Liver (tissue), 9 donors: Measurements from ENCODE around the gene DPF3. TPM values are rescaled to one million over a fixed set of nuclear protein-coding genes. Genes with fewer than 3 reads are reported as not detected.

ENCODE experiments used
- DNase-seq: peaks from one replicate; pipeline ENCODE4 v3.0.0-alpha.2; 2017; ENCODE audit warnings: low spot score
- H3K27ac ChIP-seq, 2 donors: one replicate each; pipeline ENCODE4 v1.7.0; 2013; ENCODE audit warnings: inconsistent platforms in 2 of 2, low read length in 2 of 2, control low read depth in 1 of 2, low read depth in 1 of 2, mild to moderate bottlenecking in 1 of 2
- H3K27me3 ChIP-seq, 4 donors: one replicate each; pipeline versions ENCODE4 v1.6.1 to v1.7.0; 2013; ENCODE audit warnings: low read length in 3 of 4, inconsistent platforms in 1 of 4, mild to moderate bottlenecking in 1 of 4, moderate library complexity in 1 of 4; ENCODE audit not compliant: control insufficient read depth in 4 of 4, insufficient read depth in 4 of 4
- H3K36me3 ChIP-seq, 4 donors: one replicate each; pipeline versions ENCODE4 v1.6.1 to v1.7.0; 2013; ENCODE audit warnings: low read length in 3 of 4, mild to moderate bottlenecking in 3 of 4, low read depth in 1 of 4, moderate library complexity in 1 of 4; ENCODE audit not compliant: control insufficient read depth in 4 of 4, insufficient read depth in 3 of 4
- H3K4me1 ChIP-seq, 4 donors: one replicate each; pipeline versions ENCODE4 v1.6.1 to v1.7.0; 2013; ENCODE audit warnings: low read length in 3 of 4, mild to moderate bottlenecking in 3 of 4, moderate library complexity in 1 of 4; ENCODE audit not compliant: control insufficient read depth in 4 of 4, insufficient read depth in 4 of 4
- H3K4me3 ChIP-seq, 3 donors: one replicate each; pipeline versions ENCODE4 v1.6.1 to v1.7.0; 2013; ENCODE audit warnings: low read length in 3 of 3, control low read depth in 1 of 3, low read depth in 1 of 3, mild to moderate bottlenecking in 1 of 3
- H3K9ac ChIP-seq, 2 donors: one replicate each; pipeline ENCODE4 v1.7.0; 2013; ENCODE audit warnings: low read length in 2 of 2, mild to moderate bottlenecking in 2 of 2, moderate library complexity in 2 of 2, control low read depth in 1 of 2, low read depth in 1 of 2
- H3K9me3 ChIP-seq, 4 donors: one replicate each; pipeline versions ENCODE4 v1.6.1 to v1.7.0; 2013; ENCODE audit warnings: low read length in 3 of 4; ENCODE audit not compliant: control insufficient read depth in 4 of 4
- EGR1 ChIP-seq, 2 donors: IDR thresholded peaks; 2 replicates each; pipeline ENCODE4 v1.6.1; 2016 to 2018; ENCODE audit warnings: antibody characterized with exemption in 2 of 2, low read depth in 2 of 2
- FOXA2 ChIP-seq: IDR thresholded peaks from 2 replicates; pipeline ENCODE4 v1.6.1; 2016; ENCODE audit warnings: antibody characterized with exemption
- GABPA ChIP-seq, 2 donors: IDR thresholded peaks in 1 of 2; conservative IDR thresholded peaks in 1 of 2; 2 replicates each; pipeline ENCODE4 v1.6.1; 2016; ENCODE audit warnings: antibody characterized with exemption in 2 of 2, mild to moderate bottlenecking in 1 of 2, moderate library complexity in 1 of 2
- HNF4A ChIP-seq, 2 donors: conservative IDR thresholded peaks; 2 replicates each; pipeline ENCODE4 v1.6.1; 2016; ENCODE audit warnings: antibody characterized with exemption in 2 of 2, mild to moderate bottlenecking in 2 of 2
- HNF4G ChIP-seq: IDR thresholded peaks from 2 replicates; pipeline ENCODE4 v1.6.1; 2016; ENCODE audit warnings: antibody characterized with exemption
- JUND ChIP-seq, 2 donors: IDR thresholded peaks; 2 replicates each; pipeline ENCODE4 v1.6.1; 2016; ENCODE audit warnings: antibody characterized with exemption in 2 of 2
- NR2F2 ChIP-seq: IDR thresholded peaks from 2 replicates; pipeline ENCODE4 v1.6.1; 2016; ENCODE audit warnings: antibody characterized with exemption
- RAD21 ChIP-seq, 2 donors: IDR thresholded peaks; 2 replicates each; pipeline ENCODE4 v1.6.1; 2016; ENCODE audit warnings: antibody characterized with exemption in 2 of 2, mild to moderate bottlenecking in 2 of 2
- RXRA ChIP-seq, 2 donors: IDR thresholded peaks; 2 replicates each; pipeline ENCODE4 v1.6.1; 2017 to 2018; ENCODE audit warnings: antibody characterized with exemption in 2 of 2, mild to moderate bottlenecking in 1 of 2
- SP1 ChIP-seq: IDR thresholded peaks from 2 replicates; pipeline ENCODE4 v1.6.1; 2018; ENCODE audit warnings: antibody characterized with exemption, mild to moderate bottlenecking
- TAF1 ChIP-seq: conservative IDR thresholded peaks from 2 replicates; pipeline ENCODE4 v1.6.1; 2016; ENCODE audit warnings: antibody characterized with exemption, mild to moderate bottlenecking
- YY1 ChIP-seq: IDR thresholded peaks from 2 replicates; pipeline ENCODE4 v1.6.1; 2016; ENCODE audit warnings: antibody characterized with exemption, mild to moderate bottlenecking
- WGBS: extraction: QIAGEN DNeasy Blood & Tissue Kit; methylation state at CpG from one replicate; pipeline ENCODE4 v1.1.7; 2013; 5-methylcytosine and 5-hydroxymethylcytosine counted together
- polyA plus RNA-seq, 2 donors: library from polyadenylated mRNA; stranded (reverse) in 1 of 2; unstranded in 1 of 2; fragments of 200-250 nt in 1 of 2; fragments of >200 nt in 1 of 2; fragmentation: Nextera tagmentation in 1 of 2; extraction: Ambion mirVana in 1 of 2; gene quantifications; one replicate each; pipeline versions ENCODE4 v1.2.1 to v1.2.3, GENCODE V29; 2013 to 2015
- total RNA-seq, 2 donors: library from RNA; depleted of rRNA; stranded (reverse); fragments of >200 nt; gene quantifications; one replicate each; pipeline ENCODE4 v1.2.3, GENCODE V29; 2014
- TF ChIP-seq, protein P1 (sequence below): fragments of 150-350 bp; IDR thresholded peaks from 2 replicates; pipeline ENCODE4 v1.5.1; 2017; ENCODE audit warnings: improper control_type of control experiment, low read depth, low read length; ENCODE audit not compliant: missing input control
- TF ChIP-seq, protein P2 (sequence below): IDR thresholded peaks from 2 replicates; pipeline ENCODE4 v1.6.1; 2016; ENCODE audit warnings: antibody characterized with exemption, mild to moderate bottlenecking
- TF ChIP-seq, protein P3 (sequence below): IDR thresholded peaks from 2 replicates; pipeline ENCODE4 v1.6.1; 2016; ENCODE audit warnings: antibody characterized with exemption
- TF ChIP-seq, protein P4 (sequence below): IDR thresholded peaks from 2 replicates; pipeline ENCODE4 v1.6.1; 2016; ENCODE audit warnings: antibody characterized with exemption
- TF ChIP-seq, protein P5 (sequence below): IDR thresholded peaks from 2 replicates; pipeline ENCODE4 v1.6.1; 2016; ENCODE audit warnings: antibody characterized with exemption
- donor health status: healthy.
- donor health status: healthy.
- donor health status: healthy.
- donor health status: healthy.
- donor health status: healthy.

Gene DPF3
- total and polyA plus RNA-seq, 4 donors = 1.1 to 23.2 (median 2.5) TPM

DNA sequence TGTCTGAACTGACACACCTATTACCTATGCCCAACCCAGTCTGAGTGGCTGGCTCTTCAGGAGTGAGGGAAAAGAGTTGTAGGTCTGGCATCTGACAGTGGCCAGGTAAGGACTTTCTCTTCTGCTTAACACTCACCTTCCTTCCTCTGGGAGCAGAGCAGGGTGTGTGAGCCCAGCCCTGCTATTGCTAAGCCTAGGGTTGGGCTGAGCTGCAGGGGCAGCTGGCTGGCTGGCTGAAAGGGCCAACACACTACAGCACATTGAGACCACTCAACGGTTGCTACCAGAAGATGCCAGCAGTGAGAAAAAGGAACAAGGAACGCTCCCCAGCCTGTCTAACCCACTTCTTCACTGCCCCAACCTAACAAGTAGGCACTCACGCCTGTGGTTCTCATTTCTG, 201.2 kb downstream of the DPF3 start:
- H3K4me3 ChIP-seq = no peak overlapping the region
- H3K27me3 ChIP-seq = no peaks in the 10 kb centered on the region
- H3K36me3 ChIP-seq = peaks cover 3 to 18% (median 8%) of the 10 kb centered on the region in 4 donors
- TF ChIP-seq FOXA2 = no peak
- TF ChIP-seq YY1 = no peak
- TF ChIP-seq, protein P1, sequence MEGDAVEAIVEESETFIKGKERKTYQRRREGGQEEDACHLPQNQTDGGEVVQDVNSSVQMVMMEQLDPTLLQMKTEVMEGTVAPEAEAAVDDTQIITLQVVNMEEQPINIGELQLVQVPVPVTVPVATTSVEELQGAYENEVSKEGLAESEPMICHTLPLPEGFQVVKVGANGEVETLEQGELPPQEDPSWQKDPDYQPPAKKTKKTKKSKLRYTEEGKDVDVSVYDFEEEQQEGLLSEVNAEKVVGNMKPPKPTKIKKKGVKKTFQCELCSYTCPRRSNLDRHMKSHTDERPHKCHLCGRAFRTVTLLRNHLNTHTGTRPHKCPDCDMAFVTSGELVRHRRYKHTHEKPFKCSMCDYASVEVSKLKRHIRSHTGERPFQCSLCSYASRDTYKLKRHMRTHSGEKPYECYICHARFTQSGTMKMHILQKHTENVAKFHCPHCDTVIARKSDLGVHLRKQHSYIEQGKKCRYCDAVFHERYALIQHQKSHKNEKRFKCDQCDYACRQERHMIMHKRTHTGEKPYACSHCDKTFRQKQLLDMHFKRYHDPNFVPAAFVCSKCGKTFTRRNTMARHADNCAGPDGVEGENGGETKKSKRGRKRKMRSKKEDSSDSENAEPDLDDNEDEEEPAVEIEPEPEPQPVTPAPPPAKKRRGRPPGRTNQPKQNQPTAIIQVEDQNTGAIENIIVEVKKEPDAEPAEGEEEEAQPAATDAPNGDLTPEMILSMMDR = no peak
- TF ChIP-seq, protein P2, sequence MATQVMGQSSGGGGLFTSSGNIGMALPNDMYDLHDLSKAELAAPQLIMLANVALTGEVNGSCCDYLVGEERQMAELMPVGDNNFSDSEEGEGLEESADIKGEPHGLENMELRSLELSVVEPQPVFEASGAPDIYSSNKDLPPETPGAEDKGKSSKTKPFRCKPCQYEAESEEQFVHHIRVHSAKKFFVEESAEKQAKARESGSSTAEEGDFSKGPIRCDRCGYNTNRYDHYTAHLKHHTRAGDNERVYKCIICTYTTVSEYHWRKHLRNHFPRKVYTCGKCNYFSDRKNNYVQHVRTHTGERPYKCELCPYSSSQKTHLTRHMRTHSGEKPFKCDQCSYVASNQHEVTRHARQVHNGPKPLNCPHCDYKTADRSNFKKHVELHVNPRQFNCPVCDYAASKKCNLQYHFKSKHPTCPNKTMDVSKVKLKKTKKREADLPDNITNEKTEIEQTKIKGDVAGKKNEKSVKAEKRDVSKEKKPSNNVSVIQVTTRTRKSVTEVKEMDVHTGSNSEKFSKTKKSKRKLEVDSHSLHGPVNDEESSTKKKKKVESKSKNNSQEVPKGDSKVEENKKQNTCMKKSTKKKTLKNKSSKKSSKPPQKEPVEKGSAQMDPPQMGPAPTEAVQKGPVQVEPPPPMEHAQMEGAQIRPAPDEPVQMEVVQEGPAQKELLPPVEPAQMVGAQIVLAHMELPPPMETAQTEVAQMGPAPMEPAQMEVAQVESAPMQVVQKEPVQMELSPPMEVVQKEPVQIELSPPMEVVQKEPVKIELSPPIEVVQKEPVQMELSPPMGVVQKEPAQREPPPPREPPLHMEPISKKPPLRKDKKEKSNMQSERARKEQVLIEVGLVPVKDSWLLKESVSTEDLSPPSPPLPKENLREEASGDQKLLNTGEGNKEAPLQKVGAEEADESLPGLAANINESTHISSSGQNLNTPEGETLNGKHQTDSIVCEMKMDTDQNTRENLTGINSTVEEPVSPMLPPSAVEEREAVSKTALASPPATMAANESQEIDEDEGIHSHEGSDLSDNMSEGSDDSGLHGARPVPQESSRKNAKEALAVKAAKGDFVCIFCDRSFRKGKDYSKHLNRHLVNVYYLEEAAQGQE = no peak
- no peak for TF ChIP-seq NR2F2
- no peak for TF ChIP-seq GABPA (IDR thresholded peaks at IDR 0.05 in 1 of 2, conservative IDR thresholded peaks at IDR 0.05 in 1 of 2)
- TF ChIP-seq HNF4G = no peak
- no peak for TF ChIP-seq RXRA (IDR thresholded peaks at IDR 0.05)
- no peak for TF ChIP-seq JUND (IDR thresholded peaks at IDR 0.05)
- TF ChIP-seq SP1 = no peak
- no peak for TF ChIP-seq TAF1
- TF ChIP-seq RAD21 (IDR thresholded peaks at IDR 0.05) = no peak
- TF ChIP-seq, protein P3, sequence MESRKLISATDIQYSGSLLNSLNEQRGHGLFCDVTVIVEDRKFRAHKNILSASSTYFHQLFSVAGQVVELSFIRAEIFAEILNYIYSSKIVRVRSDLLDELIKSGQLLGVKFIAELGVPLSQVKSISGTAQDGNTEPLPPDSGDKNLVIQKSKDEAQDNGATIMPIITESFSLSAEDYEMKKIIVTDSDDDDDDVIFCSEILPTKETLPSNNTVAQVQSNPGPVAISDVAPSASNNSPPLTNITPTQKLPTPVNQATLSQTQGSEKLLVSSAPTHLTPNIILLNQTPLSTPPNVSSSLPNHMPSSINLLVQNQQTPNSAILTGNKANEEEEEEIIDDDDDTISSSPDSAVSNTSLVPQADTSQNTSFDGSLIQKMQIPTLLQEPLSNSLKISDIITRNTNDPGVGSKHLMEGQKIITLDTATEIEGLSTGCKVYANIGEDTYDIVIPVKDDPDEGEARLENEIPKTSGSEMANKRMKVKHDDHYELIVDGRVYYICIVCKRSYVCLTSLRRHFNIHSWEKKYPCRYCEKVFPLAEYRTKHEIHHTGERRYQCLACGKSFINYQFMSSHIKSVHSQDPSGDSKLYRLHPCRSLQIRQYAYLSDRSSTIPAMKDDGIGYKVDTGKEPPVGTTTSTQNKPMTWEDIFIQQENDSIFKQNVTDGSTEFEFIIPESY = no peak
- TF ChIP-seq, protein P4, sequence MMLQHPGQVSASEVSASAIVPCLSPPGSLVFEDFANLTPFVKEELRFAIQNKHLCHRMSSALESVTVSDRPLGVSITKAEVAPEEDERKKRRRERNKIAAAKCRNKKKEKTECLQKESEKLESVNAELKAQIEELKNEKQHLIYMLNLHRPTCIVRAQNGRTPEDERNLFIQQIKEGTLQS = no peak
- TF ChIP-seq, protein P5, sequence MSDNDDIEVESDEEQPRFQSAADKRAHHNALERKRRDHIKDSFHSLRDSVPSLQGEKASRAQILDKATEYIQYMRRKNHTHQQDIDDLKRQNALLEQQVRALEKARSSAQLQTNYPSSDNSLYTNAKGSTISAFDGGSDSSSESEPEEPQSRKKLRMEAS = no peak
- TF ChIP-seq EGR1 (IDR thresholded peaks at IDR 0.05; ENCODE audit: low read depth in 2 of 2) = no peak
- no peak for TF ChIP-seq HNF4A (conservative IDR thresholded peaks at IDR 0.05)
- 82% methylated on average over 3 of the region's 3 CpGs for WGBS
- no peaks in the 10 kb centered on the region for H3K9me3 ChIP-seq
- H3K9ac ChIP-seq = no peak overlapping the region
- H3K4me1 ChIP-seq = no peaks in the 10 kb centered on the region
- no peak overlapping the region for H3K27ac ChIP-seq
- DNase-seq = no peak

DNA sequence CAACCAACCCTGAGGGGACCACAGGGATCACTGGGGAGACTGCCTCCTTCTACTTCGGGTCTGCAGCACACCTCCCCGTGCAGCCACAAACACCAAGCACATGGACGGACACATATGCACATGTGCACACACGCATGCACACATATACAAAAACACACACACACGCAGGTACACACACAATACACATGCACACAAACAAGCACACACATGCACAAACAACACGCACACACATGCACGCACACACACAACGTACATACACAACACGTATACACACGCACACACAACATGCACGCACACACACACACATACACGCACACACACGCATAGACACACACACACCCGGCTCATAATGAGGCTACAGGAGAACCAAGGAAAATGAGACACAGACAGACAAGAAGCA, 203.6 kb downstream of the DPF3 start:
- TF ChIP-seq, protein P3 = no peak
- TF ChIP-seq, protein P5 = no peak
- TF ChIP-seq, protein P1 = no peak
- TF ChIP-seq NR2F2 = no peak
- TF ChIP-seq GABPA (IDR thresholded peaks at IDR 0.05 in 1 of 2, conservative IDR thresholded peaks at IDR 0.05 in 1 of 2) = no peak
- no peak overlapping the region for H3K4me3 ChIP-seq
- no peak overlapping the region for H3K9ac ChIP-seq
- no peaks in the 10 kb centered on the region for H3K27me3 ChIP-seq
- DNase-seq = no peak
- H3K9me3 ChIP-seq = no peaks in the 10 kb centered on the region
- WGBS = 89% methylated on average over 14 of the region's 14 CpGs
- H3K4me1 ChIP-seq = no peaks in the 10 kb centered on the region
- no peak overlapping the region for H3K27ac ChIP-seq
- H3K36me3 ChIP-seq = peaks cover 3 to 21% (median 11%) of the 10 kb centered on the region in 4 donors
